HUES6 (cell line): ENCODE measurements around the gene CDKAL1.
"Not testable (repeated sequence)": the region's sequence is repeated elsewhere in the genome, so short reads cannot be mapped to it uniquely, and the experiment has no call there.

ENCODE experiments used
- H3K27ac ChIP-seq: 2 replicates; pipeline ENCODE4 v1.7.0; 2013; ENCODE audit warnings: low read depth, mild to moderate bottlenecking, low read length, inconsistent platforms
- H3K27me3 ChIP-seq: 2 replicates; pipeline ENCODE4 v1.6.1; 2013; ENCODE audit warnings: low read length; ENCODE audit not compliant: control insufficient read depth, insufficient read depth
- H3K36me3 ChIP-seq: 2 replicates; pipeline ENCODE4 v1.6.1; 2013; ENCODE audit warnings: low read length; ENCODE audit not compliant: control insufficient read depth, insufficient read depth
- H3K4me1 ChIP-seq: 2 replicates; pipeline ENCODE4 v1.6.1; 2013; ENCODE audit warnings: low read length; ENCODE audit not compliant: control insufficient read depth, insufficient read depth
- H3K4me3 ChIP-seq: 2 replicates; pipeline ENCODE4 v1.5.1; 2013; ENCODE audit warnings: low read depth, low read length
- H3K9ac ChIP-seq: one replicate; pipeline ENCODE4 v1.6.1; 2013; ENCODE audit warnings: mild to moderate bottlenecking, low read length
- H3K9me3 ChIP-seq: 2 replicates; pipeline ENCODE4 v1.6.1; 2013; ENCODE audit warnings: low read depth, low read length; ENCODE audit not compliant: control insufficient read depth, insufficient read depth

CDKAL1 gene

GRCh38 chr6:20534295-20535262, at the start of gene CDKAL1:
CDKAL1 (plus strand) TSS chr6:20534457; CDS start chr6:20546351, 11,894 bp downstream.
- peak within 1 kb of the TSS; percentile 83 for H3K4me3 ChIP-seq
- H3K27me3 ChIP-seq, result no peaks in the 10 kb centered on the region
- H3K9me3 ChIP-seq, result no peaks in the 10 kb centered on the region

GRCh38 chr6:20486641-20487040, 47.6 kb upstream of the CDKAL1 start:
- Histone ChIP-seq H3K4me1 (peaks cover 4% of the 10 kb centered on the region; the same call in 1 of the 2 replicates), H3K27ac (no peak overlapping the region), H3K36me3 (peaks cover 94% of the 10 kb centered on the region), H3K9ac (no peak overlapping the region), H3K4me3 (no peak overlapping the region), H3K27me3 (no peaks in the 10 kb centered on the region), H3K9me3 (no peaks in the 10 kb centered on the region)

More at GRCh38 chr6:20534295-20535262, at the start of gene CDKAL1:
- H3K9ac ChIP-seq, result peak within 1 kb of the TSS; percentile 92
- no peaks in the 10 kb centered on the region for H3K4me1 ChIP-seq
- no peaks in the 10 kb centered on the region for H3K36me3 ChIP-seq
- peak within 1 kb of the TSS; percentile 64 for H3K27ac ChIP-seq

- Histone ChIP-seq H3K9me3 (no peaks in the 10 kb centered on the region), H3K4me3 (no peak overlapping the region), H3K9ac (no peak overlapping the region), H3K36me3 (peaks cover 86% of the 10 kb centered on the region), H3K27me3 (no peaks in the 10 kb centered on the region), H3K27ac (no peak overlapping the region), H3K4me1 (peaks cover 6% of the 10 kb centered on the region; the same call in 1 of the 2 replicates)
Observed at GRCh38 chr6:20487669-20488375, 46.4 kb upstream of the CDKAL1 start.

GRCh38 chr6:20490591-20490990, 43.7 kb upstream of the CDKAL1 start:
- H3K9ac ChIP-seq, result no peak overlapping the region
- peaks cover 60% of the 10 kb centered on the region for H3K36me3 ChIP-seq
- no peak overlapping the region for H3K27ac ChIP-seq
- H3K27me3 ChIP-seq, result no peaks in the 10 kb centered on the region
- H3K4me1 ChIP-seq, result peaks cover 6% of the 10 kb centered on the region; the same call in 1 of the 2 replicates
- no peak overlapping the region for H3K4me3 ChIP-seq
- H3K9me3 ChIP-seq, result no peaks in the 10 kb centered on the region

GRCh38 chr6:20492099-20492498, 42.2 kb upstream of the CDKAL1 start:
- Histone ChIP-seq H3K27me3 (no peaks in the 10 kb centered on the region), H3K4me1 (peaks cover 6% of the 10 kb centered on the region; the same call in 1 of the 2 replicates), H3K36me3 (peaks cover 47% of the 10 kb centered on the region), H3K9me3 (no peaks in the 10 kb centered on the region), H3K4me3 (no peak overlapping the region), H3K27ac (no peak overlapping the region), H3K9ac (no peak overlapping the region)

GRCh38 chr6:20497216-20498040, 36.8 kb upstream of the CDKAL1 start:
- Histone ChIP-seq H3K27me3 (no peaks in the 10 kb centered on the region), H3K36me3 (no peaks in the 10 kb centered on the region; the same call in 1 of the 2 replicates), H3K27ac (no peak overlapping the region), H3K9me3 (no peaks in the 10 kb centered on the region), H3K4me1 (no peaks in the 10 kb centered on the region), H3K4me3 (no peak overlapping the region), H3K9ac (no peak overlapping the region)

- H3K9me3 ChIP-seq, result no peaks in the 10 kb centered on the region
- no peaks in the 10 kb centered on the region for H3K4me1 ChIP-seq
- no peak overlapping the region for H3K9ac ChIP-seq
- H3K36me3 ChIP-seq, result no peaks in the 10 kb centered on the region
- H3K27me3 ChIP-seq, result no peaks in the 10 kb centered on the region
- no peak overlapping the region for H3K4me3 ChIP-seq
- H3K27ac ChIP-seq, result no peak overlapping the region
Observed at GRCh38 chr6:20498041-20498385, 36.2 kb upstream of the CDKAL1 start.

GRCh38 chr6:20509212-20509611, 25.0 kb upstream of the CDKAL1 start:
- Histone ChIP-seq H3K4me1 (peaks cover 10% of the 10 kb centered on the region; the same call in 1 of the 2 replicates), H3K27ac (no peak overlapping the region), H3K36me3 (no peaks in the 10 kb centered on the region), H3K27me3 (no peaks in the 10 kb centered on the region), H3K9me3 (no peaks in the 10 kb centered on the region), H3K4me3 (no peak overlapping the region), H3K9ac (no peak overlapping the region)

- no peak overlapping the region for H3K27ac ChIP-seq
- peaks cover 11% of the 10 kb centered on the region for H3K4me1 ChIP-seq
- no peak overlapping the region for H3K4me3 ChIP-seq
- no peak overlapping the region for H3K9ac ChIP-seq
- H3K9me3 ChIP-seq, result no peaks in the 10 kb centered on the region
- H3K36me3 ChIP-seq, result no peaks in the 10 kb centered on the region
- no peaks in the 10 kb centered on the region for H3K27me3 ChIP-seq
Observed at GRCh38 chr6:20511852-20512251, 22.4 kb upstream of the CDKAL1 start.

- not testable (repeated sequence) for H3K27ac ChIP-seq, H3K4me3 ChIP-seq
Observed at GRCh38 chr6:20525208-20525607, 9.0 kb upstream of the CDKAL1 start.

More at GRCh38 chr6:20525208-20525607, 9.0 kb upstream of the CDKAL1 start:
- H3K36me3 ChIP-seq, H3K9ac ChIP-seq, H3K4me1 ChIP-seq, H3K27me3 ChIP-seq, H3K9me3 ChIP-seq: not testable (repeated sequence)
